ENCODE measurements around the gene STIP1.
"Not testable (repeated sequence)": the region's sequence is repeated elsewhere in the genome, so short reads cannot be mapped to it uniquely, and the experiment has no call there.

Gene STIP1

GRCh38 chr11:64161037-64161436, 24.9 kb upstream of the STIP1 start:
- no peak for DNase-seq

DNA sequence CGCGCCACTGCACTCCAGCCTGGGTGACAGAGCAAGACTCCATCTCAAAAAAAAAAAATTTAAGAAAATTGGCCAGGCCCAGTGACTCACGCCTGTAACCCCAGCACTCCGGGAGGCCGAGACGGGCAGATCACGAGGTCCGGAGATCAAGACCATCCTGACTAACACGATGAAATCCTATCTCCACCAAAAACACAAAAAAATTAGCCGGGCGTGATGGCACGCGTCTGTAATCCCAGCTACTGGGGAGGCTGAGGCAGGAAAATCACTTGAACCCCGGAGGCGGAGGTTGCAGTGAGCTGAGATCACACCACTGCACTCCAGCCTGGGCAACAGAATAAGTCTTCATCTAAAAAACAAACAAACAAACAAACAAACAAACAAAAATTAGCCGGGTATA, 23.2 kb upstream of the STIP1 start:
- DNase-seq: not testable (repeated sequence)

- no peak for DNase-seq
Observed at GRCh38 chr11:64163951-64164350, 22.0 kb upstream of the STIP1 start.

GRCh38 chr11:64164392-64165312, 21.3 kb upstream of the STIP1 start:
- peak; percentile 37 for DNase-seq

DNA sequence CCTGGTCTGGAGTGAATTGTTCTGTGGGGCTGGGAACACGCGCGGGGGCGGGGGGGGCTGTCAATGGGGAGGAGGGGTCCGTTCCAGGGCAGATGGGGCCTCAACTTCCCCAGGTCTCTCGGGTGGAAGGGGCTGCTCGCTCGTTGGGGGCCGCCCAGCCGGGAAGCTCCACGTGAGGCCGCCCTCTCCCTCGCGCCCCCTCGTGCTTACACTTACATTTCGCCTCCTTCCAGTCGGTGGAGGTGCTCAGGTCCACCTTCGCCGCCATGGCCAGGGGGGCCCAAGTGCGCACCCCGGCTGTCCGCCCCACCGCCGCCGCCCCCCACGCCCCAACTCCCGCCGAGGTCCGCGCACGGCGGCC, 20.5 kb upstream of the STIP1 start:
- DNase-seq: peak; percentile 48

DNA sequence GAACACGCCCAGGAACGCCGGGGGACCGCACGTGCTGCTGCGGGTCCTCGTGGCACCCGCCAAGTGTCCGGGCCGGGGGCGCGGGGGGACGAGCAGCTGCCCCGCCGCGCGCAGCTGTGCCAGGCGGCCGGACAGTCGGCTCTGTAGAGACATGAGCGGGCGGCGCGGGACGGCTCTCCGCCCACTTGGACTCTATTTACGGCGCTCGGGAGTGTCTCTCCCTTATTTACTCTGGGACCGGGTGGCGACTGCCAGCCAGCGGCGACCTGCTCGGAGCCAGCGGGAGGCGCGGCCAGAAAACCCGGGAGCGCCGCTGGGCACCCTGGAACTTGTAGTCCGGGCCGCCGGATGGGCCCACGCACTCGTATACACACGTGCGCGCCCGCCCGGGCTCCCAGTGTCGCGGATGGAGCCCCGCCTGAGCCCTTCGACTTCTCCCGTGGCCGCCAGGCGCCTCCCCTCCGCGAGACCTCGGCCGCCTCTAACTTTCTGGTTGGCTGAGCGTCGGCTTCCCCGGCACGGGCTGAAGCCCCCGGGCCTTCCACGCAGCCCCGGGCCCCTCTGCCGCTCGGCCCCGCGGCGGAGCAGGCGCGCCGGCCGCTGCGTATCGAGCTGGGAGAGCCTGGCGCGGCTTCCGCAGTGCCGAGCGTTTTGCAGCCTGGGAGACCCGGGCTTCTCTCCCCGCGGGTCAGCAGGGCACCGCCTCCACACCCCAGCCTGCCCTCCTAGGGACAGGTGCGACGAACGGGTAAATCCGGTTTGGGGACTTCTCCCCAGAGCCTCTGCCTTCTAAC, 19.9 kb upstream of the STIP1 start, which contains the start of gene MACROD1:
TSS of gene MACROD1 (minus strand) at position 272 of the 794 bp plus-strand sequence. CDS start at position 153, 119 bp downstream.
- DNase-seq: peak; percentile 93

- peak; percentile 42 for DNase-seq
Observed at GRCh38 chr11:64170419-64170818, 15.6 kb upstream of the STIP1 start.

GRCh38 chr11:64173616-64174355, 12.2 kb upstream of the STIP1 start:
- DNase-seq: no peak

DNA sequence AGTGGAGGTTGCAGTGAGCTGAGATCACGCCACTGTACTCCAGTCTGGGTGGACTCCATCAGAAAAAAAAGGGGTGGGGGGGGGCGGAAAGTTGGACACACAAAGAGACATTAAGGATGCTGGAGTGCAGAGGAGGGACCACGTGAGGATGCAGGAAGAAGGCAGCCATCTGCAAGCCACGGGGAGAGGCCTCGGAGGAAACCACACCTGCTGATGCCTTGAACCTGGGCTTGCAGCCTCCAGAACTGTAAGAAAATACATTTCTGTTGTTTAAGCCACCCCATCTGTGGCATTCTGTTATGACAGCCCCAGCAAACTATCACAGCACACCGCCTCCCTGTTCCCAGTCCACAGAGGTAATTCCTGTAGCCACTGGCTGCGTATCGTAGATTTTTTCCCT, 9.2 kb upstream of the STIP1 start:
- DNase-seq: no peak

DNA sequence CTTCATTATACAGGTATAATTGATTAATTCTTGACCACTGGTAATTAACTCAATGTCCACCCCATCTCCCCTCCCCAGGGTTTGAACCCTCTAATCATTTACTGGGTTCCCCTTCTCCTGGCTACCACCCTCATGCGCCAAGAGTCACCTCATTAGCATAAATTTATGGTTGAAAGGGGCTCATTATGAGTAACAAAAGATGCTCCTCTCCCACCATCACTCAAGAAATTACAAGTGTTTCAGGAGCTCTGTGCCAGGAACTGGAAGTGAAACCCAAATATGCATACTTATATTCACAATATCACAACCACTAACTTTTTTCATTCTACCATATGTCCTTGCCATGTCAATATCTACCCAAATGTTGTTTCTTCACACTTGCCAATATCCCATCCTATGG, 7.8 kb upstream of the STIP1 start:
- no peak for DNase-seq

GRCh38 chr11:64178951-64179639, 6.9 kb upstream of the STIP1 start:
- DNase-seq: no peak

DNA sequence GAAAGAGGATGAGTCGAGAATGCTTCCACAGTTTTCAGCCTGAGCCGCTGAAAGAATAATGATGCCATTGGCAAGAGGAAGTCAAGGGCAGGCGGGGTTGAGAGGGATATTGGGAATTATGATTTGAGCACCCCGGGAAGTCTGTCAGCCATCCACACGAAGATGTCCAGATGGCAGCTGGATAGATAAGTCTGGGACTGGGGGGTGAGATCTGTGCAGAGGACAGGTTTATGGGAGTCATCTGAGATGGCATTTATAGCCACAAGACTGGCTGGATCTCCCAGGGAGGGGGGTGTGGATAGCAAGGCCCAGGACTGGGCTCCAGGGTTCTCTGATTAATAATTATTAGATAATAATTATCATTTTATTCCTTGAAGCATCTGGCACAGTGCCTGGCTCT, 5.1 kb upstream of the STIP1 start:
- DNase-seq: peak; percentile 91

DNA sequence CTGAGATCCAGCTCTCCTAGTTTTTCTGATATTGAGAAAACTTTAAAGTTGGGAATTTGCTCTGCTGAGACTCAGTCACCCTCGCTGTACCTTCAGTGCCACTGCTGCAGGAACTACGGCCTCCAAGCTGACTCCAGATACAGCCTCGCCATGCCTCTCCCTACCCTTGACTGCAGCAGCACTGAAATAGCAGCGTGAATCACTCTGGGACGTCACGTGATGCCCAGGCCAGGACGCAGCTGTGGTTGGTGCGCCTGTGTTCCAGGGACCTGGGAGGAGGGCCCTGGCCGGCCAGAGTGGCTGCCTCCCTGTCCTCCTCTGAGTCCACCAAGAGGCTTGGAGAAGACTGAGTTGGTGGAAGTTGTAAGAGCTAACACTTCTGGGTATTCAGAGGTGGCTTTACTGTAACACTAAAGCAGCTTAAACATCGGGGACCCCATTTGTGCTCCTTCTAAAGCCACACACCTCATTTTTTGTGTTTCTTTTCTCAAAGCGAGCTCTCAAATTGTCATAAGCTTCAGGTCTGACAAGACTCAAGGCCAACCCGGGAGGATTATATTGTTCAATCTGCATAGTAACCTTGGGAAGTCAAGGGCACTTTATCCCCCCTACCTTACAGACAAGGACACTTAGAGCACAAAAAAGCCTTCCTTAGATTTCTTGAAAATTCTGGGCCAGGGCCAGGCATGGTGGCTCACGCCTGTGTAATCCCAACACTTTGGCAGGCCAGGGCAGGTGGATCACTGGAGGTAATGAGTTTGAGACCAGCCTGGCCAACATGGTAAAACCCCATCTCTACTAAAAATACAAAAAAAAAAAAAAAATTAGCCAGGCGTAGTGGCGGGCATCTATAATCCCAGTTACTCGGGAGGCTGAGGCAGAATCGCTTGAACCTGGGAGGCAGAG, 4.2 kb upstream of the STIP1 start:
- DNase-seq: peak; percentile 87

- DNase-seq: no peak
Observed at GRCh38 chr11:64183890-64184289, 2.1 kb upstream of the STIP1 start.

DNA sequence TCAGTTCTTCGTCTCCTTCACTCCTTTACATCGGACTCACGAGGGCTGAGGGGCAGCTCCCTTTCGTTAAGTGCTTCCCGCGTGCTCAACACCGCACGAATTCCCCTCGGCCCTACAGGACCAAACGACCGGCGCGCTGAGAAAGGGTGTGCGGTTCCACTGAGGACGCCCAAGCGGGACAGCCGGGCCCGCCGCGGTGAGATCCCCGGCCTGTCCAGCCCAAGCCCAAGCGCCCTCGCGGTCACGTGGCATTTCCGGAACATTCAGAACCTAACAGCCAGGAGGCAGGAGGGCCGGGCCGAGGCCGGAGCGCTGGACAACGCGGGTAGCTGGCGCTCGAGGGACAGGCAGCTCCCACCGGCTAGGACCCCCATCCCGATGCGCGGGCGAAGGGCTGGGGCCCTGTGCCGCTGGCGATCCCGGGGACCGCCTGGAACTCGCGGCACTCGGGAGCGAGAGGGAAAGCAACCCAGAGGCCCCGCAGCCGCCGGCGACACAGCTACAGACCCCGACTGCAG, 737 bp upstream of the STIP1 start:
- DNase-seq: peak; percentile 77

- DNase-seq: no peak
Observed at GRCh38 chr11:64186492-64187165, 658 bp downstream of the STIP1 start.

DNA sequence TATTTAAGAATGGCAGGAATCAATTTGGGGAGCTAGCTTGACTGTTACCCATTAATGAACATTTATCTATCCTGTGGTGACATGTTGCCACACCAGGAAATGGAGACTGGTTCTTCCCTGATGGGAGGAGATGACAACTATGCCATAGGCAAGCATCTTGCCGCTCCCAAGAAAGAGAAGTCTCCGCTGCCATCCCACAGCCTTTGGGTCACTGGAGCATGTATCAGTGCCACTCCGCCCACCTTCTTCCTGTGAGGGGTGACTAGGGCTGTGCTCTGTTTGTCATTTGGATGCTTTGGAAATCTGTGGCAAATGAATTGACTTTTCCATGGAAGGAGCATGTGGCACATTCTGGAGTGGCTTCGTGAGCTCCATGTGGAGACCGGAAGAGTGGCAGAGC, 6.5 kb downstream of the STIP1 start:
- DNase-seq: no peak

GRCh38 chr11:64196626-64197025, 10.7 kb downstream of the STIP1 start:
- no peak for DNase-seq

GRCh38 chr11:64198511-64198910, 12.5 kb downstream of the STIP1 start:
- no peak for DNase-seq

DNA sequence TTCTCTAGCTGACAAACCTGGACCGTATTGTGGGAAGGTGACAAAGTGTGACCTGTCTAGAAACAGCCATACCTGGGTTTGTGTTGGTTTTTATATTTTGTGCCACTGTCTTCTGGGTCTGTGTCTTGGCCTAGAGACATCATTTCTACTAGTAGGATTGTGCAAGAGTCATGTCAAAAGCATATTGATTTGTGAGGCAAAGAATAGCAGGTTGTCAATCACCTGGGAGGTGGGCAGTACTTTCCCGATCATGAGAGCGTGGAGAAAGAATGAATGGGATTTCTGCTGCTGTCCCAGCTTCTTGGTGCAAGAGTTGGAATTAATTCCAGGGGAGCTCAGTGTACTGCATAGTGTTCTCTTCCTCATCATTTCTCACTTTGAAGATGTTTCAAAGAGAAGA, 15.6 kb downstream of the STIP1 start:
- no peak for DNase-seq

DNA sequence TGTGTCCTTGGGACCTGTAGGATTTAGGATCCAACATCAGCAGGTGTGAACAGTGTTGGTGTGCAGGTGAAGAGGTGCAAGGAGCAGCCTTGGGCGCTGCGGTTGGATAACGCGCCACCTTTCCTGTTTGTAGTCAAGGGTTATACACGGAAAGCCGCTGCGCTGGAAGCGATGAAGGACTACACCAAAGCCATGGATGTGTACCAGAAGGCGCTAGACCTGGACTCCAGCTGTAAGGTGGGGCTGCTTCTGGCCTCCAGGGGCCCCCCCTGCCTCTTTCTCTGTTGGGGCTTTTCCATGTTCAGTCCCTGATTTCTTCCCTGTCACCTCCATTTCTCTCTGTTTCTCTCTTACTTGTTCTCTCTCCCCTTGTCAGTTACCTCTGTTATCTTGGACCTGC, 17.0 kb downstream of the STIP1 start:
- DNase-seq: no peak

All from NCI-H82 (cell line).